NCI-H460 (cell line): ENCODE results near the gene F7. TPM values are rescaled to one million over a fixed set of nuclear protein-coding genes. Genes with fewer than 3 reads are reported as not detected.

Source experiments
- DNase-seq: peaks from one replicate; pipeline ENCODE4 v3.0.0-alpha.2; 2016; ENCODE audit warnings: low read depth; ENCODE audit errors: extremely low read depth
- total RNA-seq: library from RNA; depleted of rRNA; stranded (reverse); fragments of >200 nt; shearing (Covaris generic); gene quantifications from 2 replicates; pipeline ENCODE4 v1.2.3, GENCODE V29; 2014

Gene F7
- total RNA-seq, 1 experiment from 2014 or later, result 0.07 TPM

GRCh38 chr13:113086031-113086750 is 19.4 kb upstream of the F7 start:
- no peak for DNase-seq

- no peak for DNase-seq
Measured at GRCh38 chr13:113086991-113087922, 18.3 kb upstream of the F7 start.

- no peak for DNase-seq
Measured at GRCh38 chr13:113087923-113088690, 17.5 kb upstream of the F7 start.

- DNase-seq, result no peak
Measured at GRCh38 chr13:113088691-113089020, 16.9 kb upstream of the F7 start.

- DNase-seq, result no peak
Measured at GRCh38 chr13:113089693-113090414, 15.7 kb upstream of the F7 start.

- no peak for DNase-seq
Measured at GRCh38 chr13:113090415-113090770, 15.2 kb upstream of the F7 start.

- DNase-seq, result no peak
Measured at GRCh38 chr13:113090806-113091205, 14.8 kb upstream of the F7 start.

- DNase-seq, result no peak
Measured at GRCh38 chr13:113091211-113091771, 14.3 kb upstream of the F7 start.

GRCh38 chr13:113091891-113092775 is 13.5 kb upstream of the F7 start:
- DNase-seq, result no peak

GRCh38 chr13:113092776-113093579 is 12.6 kb upstream of the F7 start:
- no peak for DNase-seq

GRCh38 chr13:113093580-113094409 is 11.8 kb upstream of the F7 start:
- DNase-seq, result no peak

GRCh38 chr13:113094410-113094800 is 11.2 kb upstream of the F7 start:
- DNase-seq, result no peak

GRCh38 chr13:113095146-113096051 is 10.2 kb upstream of the F7 start:
- no peak for DNase-seq

GRCh38 chr13:113096052-113096744 is 9.4 kb upstream of the F7 start:
- DNase-seq, result no peak

- DNase-seq, result no peak
Measured at GRCh38 chr13:113096745-113097305, 8.8 kb upstream of the F7 start.

- DNase-seq, result no peak
Measured at GRCh38 chr13:113097651-113098050, 7.9 kb upstream of the F7 start.
